ENCODE measurements around the gene LDLRAD3. TPM values are rescaled to one million over a fixed set of nuclear protein-coding genes. Genes with fewer than 3 reads are reported as not detected.

Gene LDLRAD3
- polyA plus RNA-seq, 1 donor (not counting 4 experiments of a cell fraction or from before 2014, with no cell fraction given): 13.1 TPM

- Histone ChIP-seq H3K4me2 (ENCODE audit: control insufficient read depth, extremely low read depth, insufficient read depth, low read depth, low read length) (peak overlapping the region; percentile 85), H3K4me3 (ENCODE audit: control insufficient read depth in 2 of 3, extremely low read depth in 1 of 3, insufficient read depth in 2 of 3, low read depth in 1 of 3, low read length in 3 of 3) (peak overlapping the region in 2 of 3 experiments; percentile 15 to 42), H3K36me3 (ENCODE audit: control insufficient read depth in 2 of 2, extremely low read depth in 1 of 2, insufficient read depth in 2 of 2, low read length in 2 of 2) (no peaks in the 10 kb centered on the region), H3K27me3 (ENCODE audit: control insufficient read depth, extremely low read depth, insufficient read depth, low read length) (no peaks in the 10 kb centered on the region), H3K9ac (ENCODE audit: control insufficient read depth, extremely low read depth, insufficient read depth, low read length) (peak overlapping the region; percentile 72), H4K20me1 (ENCODE audit: control insufficient read depth, extremely low read depth, insufficient read depth, low read length) (no peaks in the 10 kb centered on the region), H2AFZ (ENCODE audit: control insufficient read depth, low read length) (peak overlapping the region; percentile 85), H3K79me2 (ENCODE audit: control insufficient read depth, insufficient read depth, low read length) (no peaks in the 10 kb centered on the region), H3K9me1 (ENCODE audit: control insufficient read depth, extremely low read depth, insufficient read depth, low read length) (no peaks in the 10 kb centered on the region), H3K4me1 (ENCODE audit: control insufficient read depth, extremely low read depth, insufficient read depth, low read length) (peaks cover 36% of the 10 kb centered on the region), H3K9me3 (ENCODE audit: control insufficient read depth, low read depth, low read length) (peaks cover 2% of the 10 kb centered on the region), H3K27ac (ENCODE audit: control insufficient read depth, insufficient read depth, low read length) (peak overlapping the region; percentile 83)
- no peak for TF ChIP-seq EZH2 (IDR thresholded peaks at IDR 0.05; ENCODE audit: low read length)
- TF ChIP-seq, protein P1, sequence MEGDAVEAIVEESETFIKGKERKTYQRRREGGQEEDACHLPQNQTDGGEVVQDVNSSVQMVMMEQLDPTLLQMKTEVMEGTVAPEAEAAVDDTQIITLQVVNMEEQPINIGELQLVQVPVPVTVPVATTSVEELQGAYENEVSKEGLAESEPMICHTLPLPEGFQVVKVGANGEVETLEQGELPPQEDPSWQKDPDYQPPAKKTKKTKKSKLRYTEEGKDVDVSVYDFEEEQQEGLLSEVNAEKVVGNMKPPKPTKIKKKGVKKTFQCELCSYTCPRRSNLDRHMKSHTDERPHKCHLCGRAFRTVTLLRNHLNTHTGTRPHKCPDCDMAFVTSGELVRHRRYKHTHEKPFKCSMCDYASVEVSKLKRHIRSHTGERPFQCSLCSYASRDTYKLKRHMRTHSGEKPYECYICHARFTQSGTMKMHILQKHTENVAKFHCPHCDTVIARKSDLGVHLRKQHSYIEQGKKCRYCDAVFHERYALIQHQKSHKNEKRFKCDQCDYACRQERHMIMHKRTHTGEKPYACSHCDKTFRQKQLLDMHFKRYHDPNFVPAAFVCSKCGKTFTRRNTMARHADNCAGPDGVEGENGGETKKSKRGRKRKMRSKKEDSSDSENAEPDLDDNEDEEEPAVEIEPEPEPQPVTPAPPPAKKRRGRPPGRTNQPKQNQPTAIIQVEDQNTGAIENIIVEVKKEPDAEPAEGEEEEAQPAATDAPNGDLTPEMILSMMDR (optimal IDR thresholded peaks at IDR 0.05 in 1 of 3, IDR thresholded peaks at IDR 0.05 in 1 of 3, conservative IDR thresholded peaks at IDR 0.05 in 1 of 3; ENCODE audit: extremely low read depth in 1 of 3, insufficient read depth in 2 of 3, low read length in 3 of 3): no peak
- dilution Hi-C loops (cut with MboI; ENCODE audit: extremely low pct_ligation_motif_present, low sequenced_read_pairs): no loop called here
- FAIRE-seq: peak; percentile 83
- DNase-seq (ENCODE audit: low read depth, low spot score): no peak
Observed at GRCh38 chr11:35927104-35927503, 16.8 kb upstream of the LDLRAD3 start.

DNA sequence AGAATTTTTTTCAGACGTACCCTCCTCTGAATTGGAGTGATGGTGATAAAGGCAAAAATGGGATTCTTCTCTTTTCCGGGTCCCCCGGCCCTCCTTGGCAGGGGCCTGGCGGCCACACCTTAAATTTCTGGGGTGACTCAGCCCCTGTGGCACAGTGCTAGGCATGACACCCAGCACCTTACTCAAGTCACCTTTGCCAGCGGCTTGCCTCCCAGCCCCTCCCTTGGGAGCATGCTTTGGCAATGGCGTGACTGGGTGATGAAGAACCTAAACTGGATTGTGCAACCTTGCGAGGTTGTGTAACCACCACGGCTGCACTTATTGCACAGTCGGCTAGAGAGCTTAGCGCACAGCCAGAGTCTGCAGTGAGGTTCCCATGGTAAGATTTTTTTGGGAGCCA, 16.2 kb upstream of the LDLRAD3 start:
- H3K9ac ChIP-seq (ENCODE audit: control insufficient read depth, extremely low read depth, insufficient read depth, low read length): peak overlapping the region; percentile 72
- peak overlapping the region; percentile 85 for H2AFZ ChIP-seq (ENCODE audit: control insufficient read depth, low read length)
- dilution Hi-C loops (cut with MboI; ENCODE audit: extremely low pct_ligation_motif_present, low sequenced_read_pairs): no loop called here
- DNase-seq (ENCODE audit: low read depth, low spot score) (peak; percentile 93), FAIRE-seq (peak; percentile 84)
- peak overlapping the region; percentile 85 for H3K4me2 ChIP-seq (ENCODE audit: control insufficient read depth, extremely low read depth, insufficient read depth, low read depth, low read length)
- peak overlapping the region; percentile 83 for H3K27ac ChIP-seq (ENCODE audit: control insufficient read depth, insufficient read depth, low read length)
- no peaks in the 10 kb centered on the region for H3K9me1 ChIP-seq (ENCODE audit: control insufficient read depth, extremely low read depth, insufficient read depth, low read length)
- H3K4me1 ChIP-seq (ENCODE audit: control insufficient read depth, extremely low read depth, insufficient read depth, low read length): peaks cover 41% of the 10 kb centered on the region
- H3K79me2 ChIP-seq (ENCODE audit: control insufficient read depth, insufficient read depth, low read length): no peaks in the 10 kb centered on the region
- TF ChIP-seq, protein P1 (optimal IDR thresholded peaks at IDR 0.05 in 1 of 3, IDR thresholded peaks at IDR 0.05 in 1 of 3, conservative IDR thresholded peaks at IDR 0.05 in 1 of 3; ENCODE audit: extremely low read depth in 1 of 3, insufficient read depth in 2 of 3, low read length in 3 of 3): no peak
- TF ChIP-seq EZH2 (IDR thresholded peaks at IDR 0.05; ENCODE audit: low read length): no peak
- no peaks in the 10 kb centered on the region for H4K20me1 ChIP-seq (ENCODE audit: control insufficient read depth, extremely low read depth, insufficient read depth, low read length)
- peak overlapping the region in 2 of 3 experiments; percentile 15 to 42 for H3K4me3 ChIP-seq (ENCODE audit: control insufficient read depth in 2 of 3, extremely low read depth in 1 of 3, insufficient read depth in 2 of 3, low read depth in 1 of 3, low read length in 3 of 3)
- no peaks in the 10 kb centered on the region for H3K27me3 ChIP-seq (ENCODE audit: control insufficient read depth, extremely low read depth, insufficient read depth, low read length)
- H3K9me3 ChIP-seq (ENCODE audit: control insufficient read depth, low read depth, low read length): peaks cover 3% of the 10 kb centered on the region
- H3K36me3 ChIP-seq (ENCODE audit: control insufficient read depth in 2 of 2, extremely low read depth in 1 of 2, insufficient read depth in 2 of 2, low read length in 2 of 2): no peaks in the 10 kb centered on the region

All from keratinocyte (primary cell).